IMR-90 (cell line): ENCODE measurements around the gene SORD. TPM values are rescaled to one million over a fixed set of nuclear protein-coding genes. Genes with fewer than 3 reads are reported as not detected.

ENCODE experiments used
- ATAC-seq: fragments of 200-7000 bp; cut with Tn5 transposase; 2 replicates; pipeline ENCODE4 v1.9.1; 2020; ENCODE audit warnings: low read depth, mild to moderate bottlenecking, moderate library complexity
- BruUV-seq: library from RNA; stranded (reverse); fragments of 400-500 nt; replicated peaks from 2 replicates; lab custom pipeline; 2021; lab: Mats Ljungman, UMichigan
- CTCF ChIA-PET: fragments of 300-600 bp; formaldehyde crosslinking; extraction: SDS; loops from one replicate; lab custom pipeline; 2021; ENCODE audit warnings: antibody characterized with exemption; lab: Yijun Ruan, JAX
- POLR2A ChIA-PET: fragments of 300-600 bp; sonication (Branson Sonifier 250); formaldehyde crosslinking; loops from one replicate; lab custom pipeline; 2022; ENCODE audit warnings: antibody characterized with exemption; ENCODE audit not compliant: unreplicated experiment; lab: Charles Lee
- DNase-seq: peaks from one replicate; pipeline ENCODE4 v3.0.0; 2013
- H2AFZ ChIP-seq: replicated peaks from 2 replicates; pipeline ENCODE3; 2013; ENCODE audit warnings: low read length, mild to moderate bottlenecking; ENCODE audit not compliant: poor library complexity
- H2AK5ac ChIP-seq: 2 replicates; pipeline ENCODE4 v1.6.1; 2013; ENCODE audit warnings: low read depth, low read length, inconsistent platforms
- H2AK9ac ChIP-seq: replicated peaks from 2 replicates; pipeline ENCODE3; 2013; ENCODE audit warnings: mild to moderate bottlenecking, low read depth, low read length, moderate library complexity; ENCODE audit not compliant: poor library complexity
- H2BK120ac ChIP-seq: 2 replicates; pipeline ENCODE4 v1.6.1; 2013; ENCODE audit warnings: low read depth, low read length, inconsistent platforms
- H2BK15ac ChIP-seq: 3 replicates; pipeline ENCODE4 v1.6.1; 2013; ENCODE audit warnings: low read depth, low read length, inconsistent platforms
- H2BK20ac ChIP-seq: 2 replicates; pipeline ENCODE4 v1.6.1; 2013; ENCODE audit warnings: low read depth, mild to moderate bottlenecking, inconsistent platforms, low read length, moderate library complexity
- H2BK5ac ChIP-seq: 2 replicates; pipeline ENCODE4 v1.6.1; 2013; ENCODE audit warnings: mild to moderate bottlenecking, low read depth, low read length, inconsistent platforms; ENCODE audit not compliant: poor library complexity, severe bottlenecking
- H3K14ac ChIP-seq: replicated peaks from 2 replicates; pipeline ENCODE4 v1.6.1; 2013; ENCODE audit warnings: low read depth, low read length, inconsistent platforms
- H3K18ac ChIP-seq: 2 replicates; pipeline ENCODE4 v1.6.1; 2013; ENCODE audit warnings: low read depth, low read length, control low read depth
- H3K23ac ChIP-seq: 2 replicates; pipeline ENCODE4 v1.6.1; 2013; ENCODE audit warnings: low read depth, low read length, inconsistent platforms
- H3K27ac ChIP-seq: 2 replicates; pipeline ENCODE4 v1.5.1; 2013; ENCODE audit warnings: mild to moderate bottlenecking, control low read depth, low read length; ENCODE audit not compliant: insufficient read depth
- H3K27me3 ChIP-seq: 2 replicates; pipeline ENCODE4 v1.6.1; 2013; ENCODE audit warnings: low read length; ENCODE audit not compliant: control insufficient read depth, insufficient read depth
- H3K36me3 ChIP-seq: 2 replicates; pipeline ENCODE4 v1.6.1; 2013; ENCODE audit warnings: low read length, mixed read lengths; ENCODE audit not compliant: control insufficient read depth, insufficient read depth
- H3K4ac ChIP-seq: 2 replicates; pipeline ENCODE4 v1.6.1; 2013; ENCODE audit warnings: low read depth, low read length, inconsistent platforms
- H3K4me1 ChIP-seq: 2 replicates; pipeline ENCODE4 v1.6.1; 2013; ENCODE audit warnings: low read length, mixed read lengths; ENCODE audit not compliant: control insufficient read depth, insufficient read depth
- H3K4me2 ChIP-seq: 2 replicates; pipeline ENCODE4 v1.6.1; 2013; ENCODE audit warnings: low read depth, mild to moderate bottlenecking, control low read depth, low read length, moderate library complexity
- H3K4me3 ChIP-seq: 2 replicates; pipeline ENCODE4 v1.5.1; 2013; ENCODE audit warnings: low read depth, mild to moderate bottlenecking, control low read depth, low read length, moderate library complexity; ENCODE audit not compliant: insufficient read depth
- H3K56ac ChIP-seq: 2 replicates; pipeline ENCODE4 v1.6.1; 2013; ENCODE audit warnings: low read length, inconsistent platforms; ENCODE audit not compliant: insufficient read depth; ENCODE audit errors: extremely low read depth
- H3K79me1 ChIP-seq, 2 experiments: 2 replicates each; pipeline ENCODE4 v1.6.1; 2013; ENCODE audit warnings: low read length in 2 of 2, inconsistent platforms in 1 of 2, low read depth in 1 of 2
- H3K9ac ChIP-seq: 2 replicates; pipeline ENCODE4 v1.6.1; 2013; ENCODE audit warnings: low read depth, low read length, control low read depth
- H3K9me1 ChIP-seq: 2 replicates; pipeline ENCODE4 v1.6.1; 2013; ENCODE audit warnings: low read length, inconsistent platforms; ENCODE audit not compliant: insufficient read depth
- H3K9me3 ChIP-seq: 2 replicates; pipeline ENCODE4 v1.6.1; 2013; ENCODE audit warnings: low read length; ENCODE audit not compliant: control insufficient read depth, insufficient read depth
- H4K20me1 ChIP-seq: 2 replicates; pipeline ENCODE4 v1.6.1; 2013; ENCODE audit warnings: low read length, inconsistent platforms; ENCODE audit not compliant: insufficient read depth
- H4K5ac ChIP-seq: 2 replicates; pipeline ENCODE4 v1.6.1; 2013; ENCODE audit warnings: mild to moderate bottlenecking, low read depth, low read length, control low read depth
- H4K8ac ChIP-seq, 2 experiments: 2 replicates each; pipeline ENCODE4 v1.6.1; 2013; ENCODE audit warnings: low read depth in 2 of 2, low read length in 2 of 2, control low read depth in 1 of 2, inconsistent platforms in 1 of 2
- H4K91ac ChIP-seq: 2 replicates; pipeline ENCODE4 v1.6.1; 2013; ENCODE audit warnings: low read depth, low read length, inconsistent platforms; ENCODE audit not compliant: insufficient read depth
- ELK1 ChIP-seq: fragments of 150-350 bp; IDR thresholded peaks from 2 replicates; pipeline ENCODE4 v1.6.1; 2016; ENCODE audit warnings: low read depth, mild to moderate bottlenecking, low read length, moderate library complexity, borderline replicate concordance
- FOS ChIP-seq: fragments of 150-350 bp; IDR thresholded peaks from 2 replicates; pipeline ENCODE4 v1.6.1; 2016; ENCODE audit warnings: low read depth, low read length
- RAD21 ChIP-seq: IDR thresholded peaks from 2 replicates; pipeline ENCODE4 v1.6.1; 2012; ENCODE audit warnings: low read length, improper control_type of control experiment
- USF2 ChIP-seq: fragments of 150-350 bp; IDR thresholded peaks from 2 replicates; pipeline ENCODE4 v1.6.1; 2017; ENCODE audit warnings: mild to moderate bottlenecking, antibody characterized with exemption, low read length, low read depth
- WGBS, 2 experiments: methylation state at CpG; one replicate each; pipeline versions ENCODE4 v1.1.5 to v1.1.7; 2013; ENCODE audit warnings: missing lambda C conversion rate in 2 of 2; ENCODE audit not compliant: insufficient read length in 1 of 2; ENCODE audit errors: extremely low coverage in 2 of 2; 5-methylcytosine and 5-hydroxymethylcytosine counted together
- dilution Hi-C: fragments of 300-500 bp; cut with HindIII; formaldehyde crosslinking; loops from one replicate; pipeline ENCODE4 v1.14.3; 2018; ENCODE audit warnings: low sequenced_read_pairs; ENCODE audit not compliant: unreplicated experiment
- in situ Hi-C: fragments of 300-500 bp; cut with MboI; formaldehyde crosslinking; loops from 3 replicates; pipeline ENCODE4 v1.14.3; 2019; ENCODE audit warnings: low sequenced_read_pairs, inconsistent platforms, mixed read lengths
- intact Hi-C: fragments of 100-400 bp; cut with micrococcal nuclease; formaldehyde crosslinking; loops from 2 replicates; pipeline ENCODE4 v1.10.0; 2022
- polyA plus RNA-seq, 3 experiments: library from polyadenylated mRNA; depleted of rRNA; stranded (reverse); fragments of >200 nt; gene quantifications; 2 replicates each; pipeline ENCODE4 v1.2.3, GENCODE V29; 2012; ENCODE audit warnings: low replicate concordance in 1 of 3
- total RNA-seq: library from RNA; depleted of rRNA; stranded (reverse); fragments of >200 nt; gene quantifications from 2 replicates; pipeline ENCODE4 v1.2.3, GENCODE V29; 2012

The SORD gene
- total and polyA plus RNA-seq, 2 of the 4 experiments (the other 2 are of a cell fraction) = 27.6 to 34.2 TPM

GRCh38 chr15:45107941-45108630 lies 85.1 kb downstream of the SORD start:
- TF ChIP-seq ELK1 = no peak
- TF ChIP-seq USF2 = no peak
- TF ChIP-seq FOS = no peak
- no peak for TF ChIP-seq RAD21
- dilution Hi-C loops (no loop called here), intact Hi-C loops (no loop called here), in situ Hi-C loops (no loop called here)
- Histone ChIP-seq H3K9me3 (no peaks in the 10 kb centered on the region), H2BK15ac (no peak overlapping the region), H3K56ac (no peak overlapping the region), H3K9me1 (no peaks in the 10 kb centered on the region), H3K79me1 (no peaks in the 10 kb centered on the region), H4K8ac (no peak overlapping the region), H2AK9ac (no peak overlapping the region), H3K9ac (no peak overlapping the region), H3K27me3 (peaks cover 75% of the 10 kb centered on the region), H3K23ac (no peak overlapping the region), H3K27ac (no peak overlapping the region), H4K91ac (no peak overlapping the region), H2BK5ac (peak overlapping the region; percentile 11), H3K36me3 (no peaks in the 10 kb centered on the region), H3K4me3 (no peak overlapping the region), H3K4me1 (no peaks in the 10 kb centered on the region), H3K4ac (no peak overlapping the region), H3K18ac (no peak overlapping the region), H2AK5ac (no peak overlapping the region), H3K4me2 (no peak overlapping the region), H4K20me1 (no peaks in the 10 kb centered on the region), H2AFZ (peak overlapping the region; percentile 63), H3K14ac (no peak overlapping the region), H4K5ac (no peak overlapping the region), H2BK20ac (no peak overlapping the region), H2BK120ac (no peak overlapping the region)
- POLR2A ChIA-PET = no interaction called here
- DNase-seq (no peak), ATAC-seq (no peak)
- no TSS peak for BruUV-seq
- CTCF ChIA-PET = interaction anchor here (2.7 kb wide), 1 partner anchor 10 kb away, joined by 12 read pairs; no protein-coding TSS in a partner anchor
- WGBS, 2 experiments = 80% methylated on average over 3 of the region's 10 CpGs; no CpG with 5 or more reads in 1 of the 2 experiments
